IMR-90 (cell line): ENCODE data around the gene HAND1. TPM values are rescaled to one million over a fixed set of nuclear protein-coding genes. Genes with fewer than 3 reads are reported as not detected.

ENCODE experiments used
- ATAC-seq: fragments of 200-7000 bp; cut with Tn5 transposase; 2 replicates; pipeline ENCODE4 v1.9.1; 2020; ENCODE audit warnings: low read depth, mild to moderate bottlenecking, moderate library complexity
- BruUV-seq: library from RNA; stranded (reverse); fragments of 400-500 nt; replicated peaks from 2 replicates; lab custom pipeline; 2021; lab: Mats Ljungman, UMichigan
- CTCF ChIA-PET: fragments of 300-600 bp; formaldehyde crosslinking; extraction: SDS; loops from one replicate; lab custom pipeline; 2021; ENCODE audit warnings: antibody characterized with exemption; lab: Yijun Ruan, JAX
- POLR2A ChIA-PET: fragments of 300-600 bp; sonication (Branson Sonifier 250); formaldehyde crosslinking; loops from one replicate; lab custom pipeline; 2022; ENCODE audit warnings: antibody characterized with exemption; ENCODE audit not compliant: unreplicated experiment; lab: Charles Lee
- DNase-seq: peaks from one replicate; pipeline ENCODE4 v3.0.0; 2013
- H2AFZ ChIP-seq: replicated peaks from 2 replicates; pipeline ENCODE3; 2013; ENCODE audit warnings: low read length, mild to moderate bottlenecking; ENCODE audit not compliant: poor library complexity
- H2AK5ac ChIP-seq: 2 replicates; pipeline ENCODE4 v1.6.1; 2013; ENCODE audit warnings: low read depth, low read length, inconsistent platforms
- H2AK9ac ChIP-seq: replicated peaks from 2 replicates; pipeline ENCODE3; 2013; ENCODE audit warnings: mild to moderate bottlenecking, low read depth, low read length, moderate library complexity; ENCODE audit not compliant: poor library complexity
- H2BK120ac ChIP-seq: 2 replicates; pipeline ENCODE4 v1.6.1; 2013; ENCODE audit warnings: low read depth, low read length, inconsistent platforms
- H2BK15ac ChIP-seq: 3 replicates; pipeline ENCODE4 v1.6.1; 2013; ENCODE audit warnings: low read depth, low read length, inconsistent platforms
- H2BK20ac ChIP-seq: 2 replicates; pipeline ENCODE4 v1.6.1; 2013; ENCODE audit warnings: low read depth, mild to moderate bottlenecking, inconsistent platforms, low read length, moderate library complexity
- H2BK5ac ChIP-seq: 2 replicates; pipeline ENCODE4 v1.6.1; 2013; ENCODE audit warnings: mild to moderate bottlenecking, low read depth, low read length, inconsistent platforms; ENCODE audit not compliant: poor library complexity, severe bottlenecking
- H3K14ac ChIP-seq: replicated peaks from 2 replicates; pipeline ENCODE4 v1.6.1; 2013; ENCODE audit warnings: low read depth, low read length, inconsistent platforms
- H3K18ac ChIP-seq: 2 replicates; pipeline ENCODE4 v1.6.1; 2013; ENCODE audit warnings: low read depth, low read length, control low read depth
- H3K23ac ChIP-seq: 2 replicates; pipeline ENCODE4 v1.6.1; 2013; ENCODE audit warnings: low read depth, low read length, inconsistent platforms
- H3K27ac ChIP-seq: 2 replicates; pipeline ENCODE4 v1.5.1; 2013; ENCODE audit warnings: mild to moderate bottlenecking, control low read depth, low read length; ENCODE audit not compliant: insufficient read depth
- H3K27me3 ChIP-seq: 2 replicates; pipeline ENCODE4 v1.6.1; 2013; ENCODE audit warnings: low read length; ENCODE audit not compliant: control insufficient read depth, insufficient read depth
- H3K36me3 ChIP-seq: 2 replicates; pipeline ENCODE4 v1.6.1; 2013; ENCODE audit warnings: low read length, mixed read lengths; ENCODE audit not compliant: control insufficient read depth, insufficient read depth
- H3K4ac ChIP-seq: 2 replicates; pipeline ENCODE4 v1.6.1; 2013; ENCODE audit warnings: low read depth, low read length, inconsistent platforms
- H3K4me1 ChIP-seq: 2 replicates; pipeline ENCODE4 v1.6.1; 2013; ENCODE audit warnings: low read length, mixed read lengths; ENCODE audit not compliant: control insufficient read depth, insufficient read depth
- H3K4me2 ChIP-seq: 2 replicates; pipeline ENCODE4 v1.6.1; 2013; ENCODE audit warnings: low read depth, mild to moderate bottlenecking, control low read depth, low read length, moderate library complexity
- H3K4me3 ChIP-seq: 2 replicates; pipeline ENCODE4 v1.5.1; 2013; ENCODE audit warnings: low read depth, mild to moderate bottlenecking, control low read depth, low read length, moderate library complexity; ENCODE audit not compliant: insufficient read depth
- H3K56ac ChIP-seq: 2 replicates; pipeline ENCODE4 v1.6.1; 2013; ENCODE audit warnings: low read length, inconsistent platforms; ENCODE audit not compliant: insufficient read depth; ENCODE audit errors: extremely low read depth
- H3K79me1 ChIP-seq, 2 experiments: 2 replicates each; pipeline ENCODE4 v1.6.1; 2013; ENCODE audit warnings: low read length in 2 of 2, inconsistent platforms in 1 of 2, low read depth in 1 of 2
- H3K9ac ChIP-seq: 2 replicates; pipeline ENCODE4 v1.6.1; 2013; ENCODE audit warnings: low read depth, low read length, control low read depth
- H3K9me1 ChIP-seq: 2 replicates; pipeline ENCODE4 v1.6.1; 2013; ENCODE audit warnings: low read length, inconsistent platforms; ENCODE audit not compliant: insufficient read depth
- H3K9me3 ChIP-seq: 2 replicates; pipeline ENCODE4 v1.6.1; 2013; ENCODE audit warnings: low read length; ENCODE audit not compliant: control insufficient read depth, insufficient read depth
- H4K20me1 ChIP-seq: 2 replicates; pipeline ENCODE4 v1.6.1; 2013; ENCODE audit warnings: low read length, inconsistent platforms; ENCODE audit not compliant: insufficient read depth
- H4K5ac ChIP-seq: 2 replicates; pipeline ENCODE4 v1.6.1; 2013; ENCODE audit warnings: mild to moderate bottlenecking, low read depth, low read length, control low read depth
- H4K8ac ChIP-seq, 2 experiments: 2 replicates each; pipeline ENCODE4 v1.6.1; 2013; ENCODE audit warnings: low read depth in 2 of 2, low read length in 2 of 2, control low read depth in 1 of 2, inconsistent platforms in 1 of 2
- H4K91ac ChIP-seq: 2 replicates; pipeline ENCODE4 v1.6.1; 2013; ENCODE audit warnings: low read depth, low read length, inconsistent platforms; ENCODE audit not compliant: insufficient read depth
- BHLHE40 ChIP-seq: fragments of 150-350 bp; IDR thresholded peaks from 2 replicates; pipeline ENCODE4 v1.6.1; 2016; ENCODE audit warnings: mild to moderate bottlenecking, low read depth, low read length
- CEBPB ChIP-seq: IDR thresholded peaks from 2 replicates; pipeline ENCODE4 v1.6.1; 2012; ENCODE audit warnings: low read depth, low read length, improper control_type of control experiment
- CHD1 ChIP-seq: IDR thresholded peaks from 2 replicates; pipeline ENCODE4 v1.6.1; 2012; ENCODE audit warnings: low read depth, low read length, improper control_type of control experiment
- CTCF ChIP-seq: conservative IDR thresholded peaks from 2 replicates; pipeline ENCODE4 v1.5.1; 2012; ENCODE audit warnings: mild to moderate bottlenecking, low read depth, low read length, improper control_type of control experiment
- ELK1 ChIP-seq: fragments of 150-350 bp; IDR thresholded peaks from 2 replicates; pipeline ENCODE4 v1.6.1; 2016; ENCODE audit warnings: low read depth, mild to moderate bottlenecking, low read length, moderate library complexity, borderline replicate concordance
- FOS ChIP-seq: fragments of 150-350 bp; IDR thresholded peaks from 2 replicates; pipeline ENCODE4 v1.6.1; 2016; ENCODE audit warnings: low read depth, low read length
- MAFK ChIP-seq: IDR thresholded peaks from 2 replicates; pipeline ENCODE4 v1.6.1; 2012; ENCODE audit warnings: low read depth, low read length, improper control_type of control experiment
- MAZ ChIP-seq: IDR thresholded peaks from 2 replicates; pipeline ENCODE4 v1.6.1; 2012; ENCODE audit warnings: low read depth, mild to moderate bottlenecking, low read length, improper control_type of control experiment, moderate library complexity, borderline replicate concordance
- MXI1 ChIP-seq: IDR thresholded peaks from 2 replicates; pipeline ENCODE4 v1.6.1; 2012; ENCODE audit warnings: low read depth, mild to moderate bottlenecking, low read length, moderate library complexity, borderline replicate concordance
- NFE2L2 ChIP-seq: fragments of 150-350 bp; IDR thresholded peaks from 2 replicates; pipeline ENCODE4 v1.6.1; 2016; ENCODE audit warnings: low read depth, mild to moderate bottlenecking, low read length
- POLR2A ChIP-seq: IDR thresholded peaks from 2 replicates; pipeline ENCODE4 v1.6.1; 2012; ENCODE audit warnings: mild to moderate bottlenecking, low read depth, low read length
- RAD21 ChIP-seq: IDR thresholded peaks from 2 replicates; pipeline ENCODE4 v1.6.1; 2012; ENCODE audit warnings: low read length, improper control_type of control experiment
- RCOR1 ChIP-seq: IDR thresholded peaks from 2 replicates; pipeline ENCODE4 v1.6.1; 2012; ENCODE audit warnings: mild to moderate bottlenecking, low read length, improper control_type of control experiment; ENCODE audit not compliant: insufficient replicate concordance
- RFX5 ChIP-seq: IDR thresholded peaks from 2 replicates; pipeline ENCODE4 v1.8.0; 2012; ENCODE audit warnings: low read depth, mild to moderate bottlenecking, low read length, moderate library complexity
- SMC3 ChIP-seq: fragments of 150-350 bp; IDR thresholded peaks from 2 replicates; pipeline ENCODE4 v1.6.1; 2016; ENCODE audit warnings: low read depth, mild to moderate bottlenecking, antibody characterized with exemption, low read length, moderate library complexity
- USF2 ChIP-seq: fragments of 150-350 bp; IDR thresholded peaks from 2 replicates; pipeline ENCODE4 v1.6.1; 2017; ENCODE audit warnings: mild to moderate bottlenecking, antibody characterized with exemption, low read length, low read depth
- WGBS, 2 experiments: methylation state at CpG; one replicate each; pipeline versions ENCODE4 v1.1.5 to v1.1.7; 2013; ENCODE audit warnings: missing lambda C conversion rate in 2 of 2; ENCODE audit not compliant: insufficient read length in 1 of 2; ENCODE audit errors: extremely low coverage in 2 of 2; 5-methylcytosine and 5-hydroxymethylcytosine counted together
- dilution Hi-C: fragments of 300-500 bp; cut with HindIII; formaldehyde crosslinking; loops from one replicate; pipeline ENCODE4 v1.14.3; 2018; ENCODE audit warnings: low sequenced_read_pairs; ENCODE audit not compliant: unreplicated experiment
- in situ Hi-C: fragments of 300-500 bp; cut with MboI; formaldehyde crosslinking; loops from 3 replicates; pipeline ENCODE4 v1.14.3; 2019; ENCODE audit warnings: low sequenced_read_pairs, inconsistent platforms, mixed read lengths
- intact Hi-C: fragments of 100-400 bp; cut with micrococcal nuclease; formaldehyde crosslinking; loops from 2 replicates; pipeline ENCODE4 v1.10.0; 2022
- polyA plus RNA-seq, 3 experiments: library from polyadenylated mRNA; depleted of rRNA; stranded (reverse); fragments of >200 nt; gene quantifications; 2 replicates each; pipeline ENCODE4 v1.2.3, GENCODE V29; 2012; ENCODE audit warnings: low replicate concordance in 1 of 3
- total RNA-seq: library from RNA; depleted of rRNA; stranded (reverse); fragments of >200 nt; gene quantifications from 2 replicates; pipeline ENCODE4 v1.2.3, GENCODE V29; 2012

HAND1 gene
- total and polyA plus RNA-seq, 2 of the 4 experiments (the other 2 are of a cell fraction) = not detected

- no peak overlapping the region for H3K27ac ChIP-seq
- no peak overlapping the region for H2BK20ac ChIP-seq
- H2AFZ ChIP-seq = no peak overlapping the region
- no peak overlapping the region for H2AK9ac ChIP-seq
- no peak overlapping the region for H4K91ac ChIP-seq
- H3K9me3 ChIP-seq = no peaks in the 10 kb centered on the region
- no peaks in the 10 kb centered on the region for H4K20me1 ChIP-seq
- no TSS peak for BruUV-seq
- in situ Hi-C loops (no loop called here), intact Hi-C loops (no loop called here), dilution Hi-C loops (no loop called here)
- no peak overlapping the region for H3K14ac ChIP-seq
- H3K79me1 ChIP-seq = no peaks in the 10 kb centered on the region
- no peak overlapping the region for H3K56ac ChIP-seq
- no peak overlapping the region for H2AK5ac ChIP-seq
- H3K9me1 ChIP-seq = no peaks in the 10 kb centered on the region
- no peak overlapping the region for H3K9ac ChIP-seq
- H3K4me3 ChIP-seq = no peak overlapping the region
- TF ChIP-seq CEBPB (no peak), RFX5 (no peak), BHLHE40 (no peak), SMC3 (no peak), RAD21 (no peak), MXI1 (no peak), MAZ (no peak), MAFK (no peak), NFE2L2 (no peak), POLR2A (no peak), ELK1 (no peak), CTCF (no peak), RCOR1 (no peak), USF2 (no peak), CHD1 (no peak), FOS (no peak)
- H3K18ac ChIP-seq = no peak overlapping the region
- H4K5ac ChIP-seq = no peak overlapping the region
- CTCF ChIA-PET = no interaction called here
- H3K4me2 ChIP-seq = no peak overlapping the region
- peaks cover 54% of the 10 kb centered on the region for H3K27me3 ChIP-seq
- no peaks in the 10 kb centered on the region for H3K4me1 ChIP-seq
- no peak for ATAC-seq
- no peak overlapping the region for H2BK5ac ChIP-seq
- no peak overlapping the region for H2BK120ac ChIP-seq
- WGBS, 2 experiments = no CpG with 5 or more reads among the region's 8 CpGs
- H3K36me3 ChIP-seq = no peaks in the 10 kb centered on the region
- H3K23ac ChIP-seq = no peak overlapping the region
- DNase-seq = no peak
- no peak overlapping the region for H2BK15ac ChIP-seq
- no peak overlapping the region for H3K4ac ChIP-seq
- H4K8ac ChIP-seq = no peak overlapping the region
- POLR2A ChIA-PET = interaction anchor here (0.5 kb wide), 1 partner anchor 13 kb away, joined by 3 read pairs; no protein-coding TSS in a partner anchor
These were observed 40.4 kb upstream of the HAND1 start for GRCh38 chr5:154518438-154518867.
